Rectal smooth muscle tissue (tissue), 1 donor: ENCODE results near the gene AGBL4.
A peak's percentile ranks its signal among the peaks of the same experiment; 100 is the strongest.

Experiments used
- H3K27ac ChIP-seq: one replicate; pipeline ENCODE4 v1.7.0; 2013; ENCODE audit warnings: low read depth, low read length, inconsistent platforms
- H3K27me3 ChIP-seq: one replicate; pipeline ENCODE4 v1.7.0; 2013; ENCODE audit warnings: low read length; ENCODE audit not compliant: control insufficient read depth, insufficient read depth
- H3K36me3 ChIP-seq: one replicate; pipeline ENCODE4 v1.7.0; 2013; ENCODE audit warnings: low read length; ENCODE audit not compliant: control insufficient read depth, insufficient read depth
- H3K4me1 ChIP-seq: one replicate; pipeline ENCODE4 v1.7.0; 2013; ENCODE audit warnings: low read length; ENCODE audit not compliant: control insufficient read depth, insufficient read depth
- H3K4me3 ChIP-seq: one replicate; pipeline ENCODE4 v1.7.0; 2013; ENCODE audit warnings: low read length
- H3K9ac ChIP-seq: one replicate; pipeline ENCODE4 v1.7.0; 2013; ENCODE audit warnings: low read length

The AGBL4 gene

GRCh38 chr1:48807554-48808260 is 1216.0 kb downstream of the AGBL4 start:
- no peaks in the 10 kb centered on the region for H3K27me3 ChIP-seq
- H3K27ac ChIP-seq = no peak overlapping the region
- H3K4me1 ChIP-seq = peaks cover 10% of the 10 kb centered on the region
- no peaks in the 10 kb centered on the region for H3K36me3 ChIP-seq
- H3K4me3 ChIP-seq = no peak overlapping the region
- no peak overlapping the region for H3K9ac ChIP-seq

- Histone ChIP-seq H3K27me3 (no peaks in the 10 kb centered on the region), H3K27ac (no peak overlapping the region), H3K36me3 (no peaks in the 10 kb centered on the region), H3K9ac (no peak overlapping the region), H3K4me1 (peaks cover 4% of the 10 kb centered on the region), H3K4me3 (no peak overlapping the region)
These were observed 1220.3 kb downstream of the AGBL4 start for GRCh38 chr1:48803474-48803873.

DNA sequence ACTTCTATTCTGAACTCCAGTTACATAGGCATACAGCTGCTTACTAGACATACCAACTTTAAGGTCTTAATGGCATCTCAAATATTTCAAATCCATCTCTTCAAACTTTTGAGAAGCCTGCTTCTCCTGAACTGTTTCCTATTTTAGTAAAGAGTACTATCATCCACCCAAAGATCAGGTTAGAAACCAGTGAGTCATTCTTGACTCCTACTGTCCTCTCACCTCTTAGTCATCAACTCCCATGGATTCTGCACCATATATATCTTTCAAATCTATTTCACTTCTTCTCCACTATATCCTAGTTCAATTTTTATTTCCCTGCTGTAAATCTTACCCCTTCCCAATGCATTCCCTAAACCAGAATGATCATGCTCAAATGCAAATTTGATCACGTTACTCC is 1228.9 kb downstream of the AGBL4 start:
- Histone ChIP-seq H3K36me3 (no peaks in the 10 kb centered on the region), H3K27ac (no peak overlapping the region), H3K4me1 (peaks cover 6% of the 10 kb centered on the region), H3K27me3 (no peaks in the 10 kb centered on the region), H3K9ac (no peak overlapping the region), H3K4me3 (no peak overlapping the region)

DNA sequence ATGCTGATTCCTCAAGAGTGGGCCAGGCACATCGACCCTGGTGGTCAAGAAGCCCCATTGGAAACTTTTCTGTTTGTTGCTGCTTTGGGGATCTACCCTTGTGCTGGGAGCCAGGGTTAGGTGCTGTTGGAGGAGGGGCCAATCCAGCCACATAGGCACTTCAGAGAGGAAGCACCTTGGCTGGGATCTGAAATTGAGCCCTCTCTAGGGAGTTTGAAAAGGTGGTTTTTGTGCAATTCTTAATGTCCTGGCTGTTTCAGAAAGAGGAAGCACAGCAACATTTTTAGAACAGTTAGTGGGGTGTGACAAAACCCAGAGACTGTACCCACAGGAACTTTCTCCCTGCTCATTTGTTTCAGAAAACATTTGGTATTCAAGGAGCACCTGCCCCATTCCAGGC is 1229.9 kb downstream of the AGBL4 start:
- Histone ChIP-seq H3K4me1 (peaks cover 10% of the 10 kb centered on the region), H3K27ac (no peak overlapping the region), H3K9ac (no peak overlapping the region), H3K27me3 (no peaks in the 10 kb centered on the region), H3K4me3 (no peak overlapping the region), H3K36me3 (no peaks in the 10 kb centered on the region)

- H3K36me3 ChIP-seq = no peaks in the 10 kb centered on the region
- no peaks in the 10 kb centered on the region for H3K27me3 ChIP-seq
- H3K4me3 ChIP-seq = no peak overlapping the region
- no peak overlapping the region for H3K27ac ChIP-seq
- H3K4me1 ChIP-seq = peaks cover 10% of the 10 kb centered on the region
- no peak overlapping the region for H3K9ac ChIP-seq
These were observed 1230.8 kb downstream of the AGBL4 start for GRCh38 chr1:48792961-48793360.

DNA sequence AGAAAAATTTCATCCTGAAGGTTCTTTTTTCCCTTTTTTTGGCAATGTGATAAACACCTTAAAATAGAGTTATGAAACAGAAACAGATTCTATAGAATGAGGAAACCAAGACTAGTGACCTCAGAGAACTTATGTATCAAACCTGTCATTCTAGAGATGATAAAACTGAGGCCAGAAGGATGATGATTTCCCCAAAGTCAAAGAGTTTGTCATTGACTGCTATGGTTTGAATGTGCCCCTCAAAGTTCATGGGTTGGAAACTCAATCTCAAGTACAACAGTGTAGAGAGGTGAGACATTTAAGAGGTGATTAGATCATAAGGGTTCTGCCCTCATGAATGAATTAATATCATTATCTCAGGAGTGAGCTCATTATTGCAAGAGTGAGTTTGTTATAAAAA is 1233.4 kb downstream of the AGBL4 start:
- H3K27ac ChIP-seq = peak overlapping the region; percentile 48
- H3K9ac ChIP-seq = no peak overlapping the region
- no peaks in the 10 kb centered on the region for H3K27me3 ChIP-seq
- H3K36me3 ChIP-seq = no peaks in the 10 kb centered on the region
- peaks cover 10% of the 10 kb centered on the region for H3K4me1 ChIP-seq
- H3K4me3 ChIP-seq = no peak overlapping the region

DNA sequence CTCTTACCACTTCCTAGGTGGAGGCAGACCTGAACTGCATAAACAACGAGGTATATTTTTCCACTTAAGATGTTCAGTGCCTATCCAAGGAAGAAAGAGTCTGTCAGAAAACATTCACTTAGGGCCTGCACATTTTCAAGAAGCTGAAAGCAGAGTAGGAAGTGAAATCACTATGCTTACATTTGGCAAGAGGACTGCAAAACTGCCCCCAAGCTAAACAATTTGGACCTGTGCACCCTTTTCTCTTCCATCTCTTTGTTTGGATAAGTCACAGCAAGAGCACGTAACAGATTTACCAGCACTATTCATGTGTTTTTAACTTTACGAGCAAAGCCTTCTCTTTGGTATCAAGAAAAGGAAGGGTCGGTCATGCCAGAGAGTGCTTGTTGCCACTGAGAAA is 1233.9 kb downstream of the AGBL4 start:
- Histone ChIP-seq H3K4me1 (peaks cover 10% of the 10 kb centered on the region), H3K4me3 (no peak overlapping the region), H3K36me3 (no peaks in the 10 kb centered on the region), H3K27ac (peak overlapping the region; percentile 48), H3K27me3 (no peaks in the 10 kb centered on the region), H3K9ac (no peak overlapping the region)

DNA sequence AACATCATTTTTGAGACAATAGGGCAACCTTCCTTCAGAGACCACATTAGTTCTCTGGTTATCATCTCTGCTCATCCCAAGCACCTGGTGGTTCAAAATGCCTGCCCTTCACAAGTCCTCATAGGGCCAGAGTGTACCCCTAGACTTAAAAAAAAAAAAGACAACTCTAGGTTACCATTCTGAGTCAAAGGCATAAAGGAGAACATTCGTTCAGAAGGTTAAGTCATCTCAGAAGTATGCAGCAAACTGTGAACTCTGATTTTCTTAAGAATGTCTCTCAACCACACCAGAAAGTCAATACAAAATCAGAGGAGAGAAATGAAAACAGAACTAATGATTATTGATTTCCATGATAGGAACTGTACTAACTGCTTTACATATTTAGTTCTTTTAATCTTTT is 1237.9 kb downstream of the AGBL4 start:
- H3K4me3 ChIP-seq = no peak overlapping the region
- H3K27ac ChIP-seq = no peak overlapping the region
- peaks cover 9% of the 10 kb centered on the region for H3K4me1 ChIP-seq
- no peak overlapping the region for H3K9ac ChIP-seq
- no peaks in the 10 kb centered on the region for H3K27me3 ChIP-seq
- no peaks in the 10 kb centered on the region for H3K36me3 ChIP-seq

DNA sequence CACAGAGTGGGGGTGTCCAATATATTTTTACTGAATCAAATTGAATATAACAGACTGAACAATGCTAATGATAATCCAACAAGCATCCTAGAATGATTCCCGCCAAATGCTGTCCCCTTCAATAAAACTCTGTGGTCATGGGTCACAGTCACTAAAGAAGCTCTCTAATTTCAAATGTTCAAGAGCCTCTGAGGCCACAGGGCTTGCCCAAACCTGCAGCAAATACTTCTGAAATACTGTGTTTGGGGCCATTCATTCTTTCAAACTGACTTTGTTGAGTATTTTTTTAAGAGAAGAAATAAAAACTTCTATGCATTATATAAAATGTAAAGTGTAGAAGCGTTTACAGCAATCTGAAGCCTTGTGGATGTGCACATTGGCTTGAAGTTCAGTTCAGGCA is 1239.5 kb downstream of the AGBL4 start:
- H3K4me3 ChIP-seq = no peak overlapping the region
- H3K36me3 ChIP-seq = no peaks in the 10 kb centered on the region
- H3K4me1 ChIP-seq = no peaks in the 10 kb centered on the region
- no peak overlapping the region for H3K27ac ChIP-seq
- H3K9ac ChIP-seq = no peak overlapping the region
- H3K27me3 ChIP-seq = no peaks in the 10 kb centered on the region

DNA sequence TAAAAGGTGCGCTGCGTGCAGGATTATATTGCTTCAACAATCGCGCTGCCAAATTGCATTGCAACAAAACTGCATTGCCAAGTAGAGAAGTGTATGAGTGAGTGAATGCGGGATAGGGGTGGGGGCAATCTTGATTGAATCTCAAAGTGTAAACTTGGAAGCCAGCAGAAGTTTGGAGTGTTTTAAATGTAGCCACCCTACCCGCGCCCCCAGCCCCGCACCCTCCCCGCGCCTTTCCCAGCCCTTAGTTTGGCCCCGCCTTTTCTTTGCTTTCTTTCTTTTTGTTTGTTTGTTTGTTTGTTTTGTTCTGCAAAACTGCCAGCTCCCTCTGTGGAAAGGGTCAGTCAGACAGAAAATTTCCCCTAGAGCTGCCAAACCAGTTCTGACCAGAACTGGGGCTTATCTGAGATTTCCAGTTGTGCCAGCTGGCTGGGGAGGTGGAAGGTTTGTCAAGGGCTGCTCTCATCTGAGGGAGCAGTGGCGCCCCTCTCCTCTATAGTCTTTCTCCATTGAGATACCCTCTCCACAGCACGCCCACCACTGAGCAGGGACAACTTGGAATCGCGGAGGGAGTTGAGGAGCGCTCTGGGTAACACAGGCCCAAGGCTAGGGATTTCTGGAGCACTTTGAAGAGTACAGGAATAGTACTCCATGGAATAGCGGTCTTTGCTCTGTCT is 1246.4 kb downstream of the AGBL4 start:
- Histone ChIP-seq H3K9ac (no peak overlapping the region), H3K27ac (peak overlapping the region; percentile 52), H3K36me3 (no peaks in the 10 kb centered on the region), H3K4me1 (peaks cover 5% of the 10 kb centered on the region), H3K27me3 (no peaks in the 10 kb centered on the region), H3K4me3 (peak overlapping the region; percentile 83)

DNA sequence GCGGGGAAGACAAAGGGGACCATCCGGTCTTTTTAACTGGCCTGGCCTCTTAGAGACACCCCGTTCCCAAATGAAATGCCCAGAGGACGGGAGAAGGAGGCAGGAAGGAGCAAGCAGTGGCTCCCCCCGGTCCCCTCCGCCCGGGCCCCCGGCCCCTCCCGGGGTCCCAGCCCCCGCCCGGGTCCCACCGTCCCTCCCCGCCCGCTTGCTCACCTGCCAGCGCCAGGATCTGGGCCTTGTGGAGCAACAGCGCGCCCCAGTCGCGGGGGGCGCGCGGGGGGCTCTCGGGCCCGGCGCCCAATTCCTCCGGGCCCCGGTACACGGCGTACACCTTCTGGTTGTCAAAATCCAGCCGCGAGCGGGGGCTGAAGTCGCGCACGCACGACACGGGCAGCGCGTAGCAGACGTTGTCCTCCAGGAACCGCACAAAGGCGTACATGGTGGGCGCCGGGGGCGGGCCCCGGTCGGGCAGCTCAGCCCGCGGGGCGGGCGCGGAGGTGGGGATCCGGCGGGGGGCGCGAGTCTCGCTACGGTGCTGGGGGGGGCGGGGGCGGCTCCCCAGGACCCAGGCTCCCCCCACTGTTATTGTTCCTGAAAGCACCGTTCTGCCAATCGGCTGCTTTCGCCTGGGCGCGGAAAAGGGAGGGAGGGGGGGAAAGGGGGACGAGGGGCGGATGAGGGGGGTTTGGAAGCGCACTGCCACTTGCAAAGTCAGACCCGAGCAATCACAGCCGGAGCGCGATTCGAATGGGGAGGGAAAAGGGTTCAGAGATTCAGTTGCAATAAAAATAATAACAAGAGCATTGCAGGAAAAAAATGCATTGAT is 1247.1 kb downstream of the AGBL4 start, which contains the start of gene BEND5:
Gene BEND5, minus strand, starts transcription at position 499 of the 826 bp plus-strand sequence. Its CDS starts 60 bp downstream, at position 439.
- Histone ChIP-seq H3K27me3 (no peaks in the 10 kb centered on the region), H3K36me3 (no peaks in the 10 kb centered on the region), H3K4me1 (peaks cover 12% of the 10 kb centered on the region), H3K4me3 (peak within 1 kb of the TSS; percentile 83), H3K27ac (peak within 1 kb of the TSS; percentile 74), H3K9ac (no peak within 1 kb of the TSS)

DNA sequence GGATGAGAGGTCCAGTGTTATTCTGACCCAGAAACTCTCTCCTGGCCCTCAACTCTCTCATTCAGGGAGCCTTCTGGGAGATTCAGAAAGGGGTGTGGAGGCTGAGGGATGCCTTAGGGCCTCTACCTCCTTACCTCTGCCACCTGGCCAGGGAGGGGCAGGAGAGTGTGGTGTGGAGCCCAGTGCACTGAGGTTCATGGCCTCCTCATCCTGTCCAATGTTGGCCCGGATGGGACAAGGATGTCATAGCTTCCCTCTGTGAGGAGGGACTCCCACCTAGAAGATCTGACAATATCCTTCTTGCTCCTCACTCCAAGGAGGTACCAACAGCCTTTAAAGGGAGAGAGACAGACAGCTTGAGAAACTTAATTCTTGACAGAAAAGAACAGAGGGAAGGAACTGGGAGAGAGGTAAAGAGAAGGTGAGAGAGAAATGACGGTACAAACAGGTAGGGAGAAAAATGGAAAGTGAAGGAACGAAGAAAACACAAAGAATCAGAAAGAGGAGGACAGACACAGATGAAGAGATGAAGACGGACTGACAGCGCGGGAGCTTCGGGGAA is 1247.8 kb downstream of the AGBL4 start:
- H3K36me3 ChIP-seq = no peaks in the 10 kb centered on the region
- no peak overlapping the region for H3K9ac ChIP-seq
- H3K27me3 ChIP-seq = no peaks in the 10 kb centered on the region
- peak overlapping the region; percentile 66 for H3K4me3 ChIP-seq
- peaks cover 14% of the 10 kb centered on the region for H3K4me1 ChIP-seq
- H3K27ac ChIP-seq = peak overlapping the region; percentile 74
